HepG2 (cell line): ENCODE data around the gene SPAG4. TPM values are rescaled to one million over a fixed set of nuclear protein-coding genes. Genes with fewer than 3 reads are reported as not detected.

Experiments
- FOXA3 ChIP-seq: IDR thresholded peaks from 2 replicates; pipeline ENCODE4 v1.6.1; 2016; ENCODE audit warnings: missing genetic modification reagents, missing compliant biosample characterization
- HCFC1 ChIP-seq: fragments of 150-350 bp; IDR thresholded peaks from 2 replicates; pipeline ENCODE4 v1.6.1; 2014; ENCODE audit warnings: low read depth, low read length
- HOXA7 ChIP-seq: sonication (generic); formaldehyde crosslinking; IDR thresholded peaks from 2 replicates; pipeline ENCODE4 v1.8.1; 2022; ENCODE audit warnings: mild to moderate bottlenecking, missing genetic modification reagents, moderate library complexity
- ISX ChIP-seq: sonication (generic); formaldehyde crosslinking; conservative IDR thresholded peaks from 2 replicates; pipeline ENCODE4 v1.5.0; 2020; ENCODE audit warnings: missing genetic modification reagents
- JARID2 ChIP-seq: sonication (generic); formaldehyde crosslinking; IDR thresholded peaks from 2 replicates; pipeline ENCODE4 v1.8.1; 2023; ENCODE audit warnings: missing genetic modification reagents, inconsistent platforms; ENCODE audit not compliant: insufficient replicate concordance
- MXI1 ChIP-seq: IDR thresholded peaks from 3 replicates; pipeline ENCODE4 v1.6.1; 2012; ENCODE audit warnings: low read depth, low read length, inconsistent platforms, borderline replicate concordance
- NRL ChIP-seq: sonication (generic); formaldehyde crosslinking; IDR thresholded peaks from 2 replicates; pipeline ENCODE4 v1.5.0; 2020; ENCODE audit warnings: missing genetic modification reagents, mild to moderate bottlenecking, moderate library complexity, borderline replicate concordance
- RFXAP ChIP-seq: sonication (generic); formaldehyde crosslinking; IDR thresholded peaks from 2 replicates; pipeline ENCODE4 v1.4.0; 2020; ENCODE audit warnings: missing genetic modification reagents, borderline replicate concordance
- SP5 ChIP-seq: IDR thresholded peaks from 2 replicates; pipeline ENCODE4 v1.6.1; 2016; ENCODE audit warnings: low read depth, borderline replicate concordance
- ZMYM2 ChIP-seq: sonication (generic); formaldehyde crosslinking; IDR thresholded peaks from 2 replicates; pipeline ENCODE4 v1.8.0; 2022; ENCODE audit warnings: mild to moderate bottlenecking, missing genetic modification reagents
- ZNF12 ChIP-seq: sonication (generic); formaldehyde crosslinking; IDR thresholded peaks from 2 replicates; pipeline ENCODE4 v1.5.0; 2020; ENCODE audit warnings: missing genetic modification reagents
- ZNF124 ChIP-seq: sonication (generic); formaldehyde crosslinking; IDR thresholded peaks from 2 replicates; pipeline ENCODE4 v1.4.0; 2020; ENCODE audit warnings: missing genetic modification reagents
- ZNF136 ChIP-seq: sonication (generic); formaldehyde crosslinking; IDR thresholded peaks from 2 replicates; pipeline ENCODE4 v1.8.1; 2022; ENCODE audit warnings: low read depth, mild to moderate bottlenecking, moderate library complexity, missing genetic modification reagents
- ZNF20 ChIP-seq: sonication (generic); formaldehyde crosslinking; IDR thresholded peaks from 2 replicates; pipeline ENCODE4 v1.4.0; 2020; ENCODE audit warnings: mild to moderate bottlenecking, moderate library complexity, missing genetic modification reagents
- ZNF232 ChIP-seq: sonication (generic); formaldehyde crosslinking; IDR thresholded peaks from 2 replicates; pipeline ENCODE4 v1.4.0; 2020; ENCODE audit warnings: missing genetic modification reagents, borderline replicate concordance
- ZNF709 ChIP-seq: sonication (generic); formaldehyde crosslinking; IDR thresholded peaks from 2 replicates; pipeline ENCODE4 v1.5.0; 2020; ENCODE audit warnings: mild to moderate bottlenecking, missing genetic modification reagents
- ZNF776 ChIP-seq: sonication (generic); formaldehyde crosslinking; IDR thresholded peaks from 2 replicates; pipeline ENCODE4 v1.4.0; 2020; ENCODE audit warnings: mild to moderate bottlenecking, missing genetic modification reagents
- polyA plus RNA-seq, 8 experiments: library from polyadenylated mRNA; depleted of rRNA in 3 of 8; stranded (reverse) in 7 of 8; unstranded in 1 of 8; fragments of >200 nt; fragmentation: Illumina TruSeq in 4 of 8; extraction: Trizol in 4 of 8; gene quantifications; 2 replicates each; pipeline versions ENCODE4 v1.2.1 to v1.2.3, GENCODE V29; 2011 to 2016; ENCODE audit warnings: low read depth in 4 of 8, missing spikeins in 1 of 8, mixed read lengths in 1 of 8; ENCODE audit not compliant: insufficient read depth in 1 of 8
- total RNA-seq, 5 experiments: library from RNA; depleted of rRNA; stranded (reverse); fragments of >200 nt; fragmentation: Illumina TruSeq; extraction: Trizol; gene quantifications; 2 replicates each; pipeline ENCODE4 v1.2.3, GENCODE V29; 2016; ENCODE audit warnings: low read depth in 1 of 5
- TF ChIP-seq, protein P1 (sequence below), 2 experiments: sonication (generic) in 1 of 2; formaldehyde crosslinking in 1 of 2; IDR thresholded peaks; 2 replicates each; pipeline versions ENCODE4 v1.4.0 to v1.6.1; 2016 to 2020; ENCODE audit warnings: borderline replicate concordance in 1 of 2, low read depth in 1 of 2, mild to moderate bottlenecking in 1 of 2, missing genetic modification reagents in 1 of 2
- TF ChIP-seq, protein P2 (sequence below), 2 experiments: sonication (generic) in 1 of 2; formaldehyde crosslinking in 1 of 2; IDR thresholded peaks; 2 replicates each; pipeline versions ENCODE4 v1.5.1 to v1.6.1; 2011 to 2020; ENCODE audit warnings: borderline replicate concordance in 1 of 2, low read depth in 1 of 2, low read length in 1 of 2, mild to moderate bottlenecking in 1 of 2, missing genetic modification reagents in 1 of 2, moderate library complexity in 1 of 2

The SPAG4 gene
- total and polyA plus RNA-seq, 2 of the 13 experiments (the other 11 are each of a cell fraction or from before 2014, with no cell fraction given): 5.8 to 137 TPM

DNA sequence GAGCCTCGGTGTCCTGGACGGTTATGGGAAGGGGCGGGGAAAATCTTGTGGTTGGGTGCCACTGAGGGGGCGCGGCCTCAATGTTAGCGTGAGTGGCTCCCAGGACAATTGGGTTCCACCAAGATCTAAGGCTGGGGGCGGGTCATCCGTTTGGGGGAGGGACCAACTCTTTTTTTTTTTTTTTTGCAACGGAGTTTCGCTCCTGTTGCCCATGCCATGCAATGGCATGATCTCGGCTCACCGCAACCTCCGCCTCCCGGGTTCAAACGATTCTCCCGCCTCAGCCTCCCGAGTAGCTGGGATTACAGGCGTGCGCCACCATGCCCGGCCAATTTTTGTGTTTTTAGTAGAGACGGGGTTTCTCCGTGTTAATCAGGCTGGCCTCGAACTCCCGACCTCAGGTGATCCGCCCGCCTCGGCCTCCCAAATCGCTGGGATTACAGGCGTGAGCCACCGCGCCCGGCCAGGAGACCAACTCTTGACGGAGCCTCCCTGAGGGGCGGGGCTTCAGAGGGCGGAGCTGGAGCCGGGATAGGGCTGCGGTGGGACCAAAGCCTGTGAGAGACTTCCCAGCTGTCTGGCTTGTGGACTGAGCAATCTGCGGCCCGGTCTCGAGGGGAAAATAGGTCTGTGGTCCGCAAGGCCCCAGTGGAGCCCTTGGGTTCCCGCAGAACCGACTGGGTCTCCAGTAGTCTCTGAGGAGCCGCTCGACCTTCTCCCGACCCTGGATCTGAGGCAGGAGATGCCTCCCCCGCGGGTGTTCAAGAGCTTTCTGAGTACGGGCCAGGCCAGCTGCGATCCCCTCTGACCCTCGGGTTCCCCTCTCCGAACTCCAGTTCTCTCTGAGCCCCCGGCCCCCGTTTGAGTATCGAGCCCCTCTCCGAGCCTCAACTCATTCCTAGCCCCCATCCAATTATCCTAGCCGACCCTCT lies 1.1 kb downstream of the SPAG4 start (continued):
- TF ChIP-seq, protein P1, sequence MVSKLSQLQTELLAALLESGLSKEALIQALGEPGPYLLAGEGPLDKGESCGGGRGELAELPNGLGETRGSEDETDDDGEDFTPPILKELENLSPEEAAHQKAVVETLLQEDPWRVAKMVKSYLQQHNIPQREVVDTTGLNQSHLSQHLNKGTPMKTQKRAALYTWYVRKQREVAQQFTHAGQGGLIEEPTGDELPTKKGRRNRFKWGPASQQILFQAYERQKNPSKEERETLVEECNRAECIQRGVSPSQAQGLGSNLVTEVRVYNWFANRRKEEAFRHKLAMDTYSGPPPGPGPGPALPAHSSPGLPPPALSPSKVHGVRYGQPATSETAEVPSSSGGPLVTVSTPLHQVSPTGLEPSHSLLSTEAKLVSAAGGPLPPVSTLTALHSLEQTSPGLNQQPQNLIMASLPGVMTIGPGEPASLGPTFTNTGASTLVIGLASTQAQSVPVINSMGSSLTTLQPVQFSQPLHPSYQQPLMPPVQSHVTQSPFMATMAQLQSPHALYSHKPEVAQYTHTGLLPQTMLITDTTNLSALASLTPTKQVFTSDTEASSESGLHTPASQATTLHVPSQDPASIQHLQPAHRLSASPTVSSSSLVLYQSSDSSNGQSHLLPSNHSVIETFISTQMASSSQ (IDR thresholded peaks at IDR 0.05; ENCODE audit: low read depth): no peak
- TF ChIP-seq, protein P1 (CRISPR knock-in tag; IDR thresholded peaks at IDR 0.05; ENCODE audit: borderline replicate concordance): no peak
- TF ChIP-seq ZNF136 (CRISPR knock-in tag) (no peak; the same call in 1 of the 2 replicates), HCFC1 (no peak), ZNF776 (CRISPR knock-in tag) (0 out of 2 replicates have a peak, but pooled peaks have one; percentile 49), ZMYM2 (peak; percentile 100), NRL (CRISPR knock-in tag) (peak; percentile 83), ZNF12 (CRISPR knock-in tag) (peak; percentile 69; the same call in 1 of the 2 replicates), ZNF20 (CRISPR knock-in tag) (peak; percentile 90; the same call in 1 of the 2 replicates), ZNF232 (CRISPR knock-in tag) (peak; percentile 69), HOXA7 (CRISPR knock-in tag) (no peak), RFXAP (CRISPR knock-in tag) (peak; percentile 59; the same call in 1 of the 2 replicates), ZNF124 (CRISPR knock-in tag) (no peak; the same call in 1 of the 2 replicates), ISX (0 out of 2 replicates have a peak, but pooled peaks have one; percentile 77), MXI1 (no peak), ZNF709 (peak; percentile 94), FOXA3 (CRISPR knock-in tag) (peak; percentile 60), SP5 (CRISPR knock-in tag) (peak; percentile 83; the same call in 1 of the 2 replicates), JARID2 (no peak)
- TF ChIP-seq, protein P2, sequence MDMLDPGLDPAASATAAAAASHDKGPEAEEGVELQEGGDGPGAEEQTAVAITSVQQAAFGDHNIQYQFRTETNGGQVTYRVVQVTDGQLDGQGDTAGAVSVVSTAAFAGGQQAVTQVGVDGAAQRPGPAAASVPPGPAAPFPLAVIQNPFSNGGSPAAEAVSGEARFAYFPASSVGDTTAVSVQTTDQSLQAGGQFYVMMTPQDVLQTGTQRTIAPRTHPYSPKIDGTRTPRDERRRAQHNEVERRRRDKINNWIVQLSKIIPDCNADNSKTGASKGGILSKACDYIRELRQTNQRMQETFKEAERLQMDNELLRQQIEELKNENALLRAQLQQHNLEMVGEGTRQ (IDR thresholded peaks at IDR 0.05; ENCODE audit: low read depth, low read length): no peak
- TF ChIP-seq, protein P2 (CRISPR knock-in tag; IDR thresholded peaks at IDR 0.05; ENCODE audit: borderline replicate concordance): no peak
